Lower lobe of right lung (tissue), 2 donors: ENCODE data around the gene SPTAN1. TPM values are rescaled to one million over a fixed set of nuclear protein-coding genes. Genes with fewer than 3 reads are reported as not detected.
A peak's percentile ranks its signal among the peaks of the same experiment; 100 is the strongest.

Experiments
- ATAC-seq, 2 donors: fragments of 200-7000 bp; cut with Tn5 transposase; one replicate each; pipeline ENCODE4 v1.9.1; 2020 to 2022; ENCODE audit warnings: mild to moderate bottlenecking in 2 of 2, moderate library complexity in 2 of 2
- DNase-seq: peaks from one replicate; pipeline ENCODE4 v3.0.0-alpha.2; 2020
- H3K27ac ChIP-seq: fragments of 200-600 bp; one replicate; pipeline ENCODE4 v1.8.0; 2022
- H3K27me3 ChIP-seq: fragments of 200-600 bp; one replicate; pipeline ENCODE4 v1.8.0; 2022; ENCODE audit warnings: low read depth
- H3K36me3 ChIP-seq: fragments of 200-600 bp; one replicate; pipeline ENCODE4 v1.8.0; 2022; ENCODE audit warnings: mild to moderate bottlenecking
- H3K4me1 ChIP-seq: fragments of 200-600 bp; one replicate; pipeline ENCODE4 v1.8.0; 2022
- H3K4me3 ChIP-seq: fragments of 200-600 bp; one replicate; pipeline ENCODE4 v1.8.0; 2022; ENCODE audit warnings: mild to moderate bottlenecking
- H3K9me3 ChIP-seq: fragments of 200-600 bp; one replicate; pipeline ENCODE4 v1.8.0; 2022
- CTCF ChIP-seq: fragments of 200-600 bp; IDR thresholded peaks from one replicate; pipeline ENCODE4 v1.8.0; 2022; ENCODE audit warnings: antibody characterized with exemption, mild to moderate bottlenecking
- intact Hi-C: fragments of 100-400 bp; cut with DNase I; formaldehyde crosslinking; loops from one replicate; pipeline ENCODE4 v1.11.0; 2022
- total RNA-seq: library from RNA; stranded (reverse); fragmentation: NEBNext Ultra II Directional; extraction: Animal tissue kit (Norgen Biotek cat#: 25700); gene quantifications from one replicate; pipeline ENCODE4 v1.2.1, GENCODE V29; 2021
- donor health status: DM: no; HTN: yes; CAD: no; lungs with severe emphysema.

Gene SPTAN1
- total RNA-seq, 1 donor from 2014 or later: 305 TPM

DNA sequence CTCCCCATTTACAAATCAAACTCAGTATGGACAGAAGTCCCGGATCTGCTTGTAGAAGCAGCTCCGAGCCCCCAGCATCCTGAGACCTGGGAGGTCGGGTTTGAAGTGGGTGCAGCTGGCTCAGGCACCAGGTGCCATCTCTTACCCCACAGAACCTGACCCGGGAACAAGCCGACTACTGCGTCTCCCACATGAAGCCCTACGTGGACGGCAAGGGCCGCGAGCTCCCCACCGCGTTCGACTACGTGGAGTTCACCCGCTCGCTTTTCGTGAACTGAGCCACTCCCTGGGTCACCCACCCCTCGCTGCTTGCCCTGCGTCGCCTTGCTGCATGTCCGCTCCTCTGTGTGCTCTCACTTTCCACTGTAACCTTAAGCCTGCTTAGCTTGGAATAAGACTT lies 80.7 kb downstream of the SPTAN1 start:
- H3K27me3 ChIP-seq: no peaks in the 10 kb centered on the region
- ATAC-seq: no peak
- H3K9me3 ChIP-seq: no peaks in the 10 kb centered on the region
- H3K27ac ChIP-seq: no peak overlapping the region
- no peak for TF ChIP-seq CTCF
- intact Hi-C loops: no loop called here
- peaks cover 40% of the 10 kb centered on the region for H3K4me1 ChIP-seq
- peak; percentile 35 for DNase-seq
- peaks cover 72% of the 10 kb centered on the region for H3K36me3 ChIP-seq
- H3K4me3 ChIP-seq: no peak overlapping the region

- H3K4me3 ChIP-seq: no peak overlapping the region
- no peak for TF ChIP-seq CTCF
- no peak for ATAC-seq
- H3K36me3 ChIP-seq: peaks cover 70% of the 10 kb centered on the region
- intact Hi-C loops: no loop called here
- H3K4me1 ChIP-seq: peaks cover 37% of the 10 kb centered on the region
- H3K9me3 ChIP-seq: no peaks in the 10 kb centered on the region
- H3K27me3 ChIP-seq: no peaks in the 10 kb centered on the region
- DNase-seq: no peak
- H3K27ac ChIP-seq: no peak overlapping the region
Observed at GRCh38 chr9:128633601-128634000, 81.2 kb downstream of the SPTAN1 start.

GRCh38 chr9:128634111-128634510 lies 81.7 kb downstream of the SPTAN1 start:
- ATAC-seq: no peak

DNA sequence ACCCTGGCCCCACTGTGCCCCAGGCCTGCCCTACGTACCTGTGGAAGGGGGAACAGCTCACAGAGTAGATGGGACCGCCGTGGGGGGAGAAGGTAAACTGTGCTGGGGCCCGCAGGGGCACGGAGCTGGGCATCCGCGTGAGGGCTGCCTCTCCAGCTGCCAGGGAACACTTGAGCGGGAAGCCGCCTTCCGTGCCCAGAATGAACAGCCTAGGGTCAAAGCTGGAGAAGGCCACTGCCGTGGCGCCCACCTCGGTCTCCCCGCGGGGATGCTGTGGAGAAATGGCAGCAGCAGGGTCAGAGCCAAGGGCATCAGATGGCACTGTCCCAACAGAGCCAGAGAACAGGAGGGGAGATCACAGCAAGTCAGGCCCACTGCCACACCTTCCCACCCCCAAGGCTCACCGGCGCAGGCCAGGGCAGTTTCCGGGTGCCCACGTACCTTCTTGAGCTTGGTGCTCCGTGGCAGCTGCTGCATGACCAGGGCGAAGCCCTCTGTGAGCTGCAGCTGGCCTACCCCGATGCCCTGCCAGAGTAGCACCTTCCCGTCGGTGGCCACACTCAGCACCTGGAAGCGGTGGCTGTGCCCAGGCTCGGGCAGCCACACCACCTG lies 82.4 kb downstream of the SPTAN1 start:
- peaks cover 34% of the 10 kb centered on the region for H3K4me1 ChIP-seq
- TF ChIP-seq CTCF: no peak
- peaks cover 70% of the 10 kb centered on the region for H3K36me3 ChIP-seq
- H3K4me3 ChIP-seq: peak overlapping the region; percentile 44
- no peaks in the 10 kb centered on the region for H3K9me3 ChIP-seq
- peak overlapping the region; percentile 97 for H3K27ac ChIP-seq
- no peaks in the 10 kb centered on the region for H3K27me3 ChIP-seq
- intact Hi-C loops: no loop called here
- no peak for DNase-seq
- peak; percentile 0 to 2 for ATAC-seq

More at GRCh38 chr9:128634111-128634510, 81.7 kb downstream of the SPTAN1 start:
- DNase-seq: no peak
- Histone ChIP-seq H3K4me1 (peaks cover 34% of the 10 kb centered on the region), H3K27ac (peak overlapping the region; percentile 97), H3K27me3 (no peaks in the 10 kb centered on the region), H3K9me3 (no peaks in the 10 kb centered on the region), H3K4me3 (peak overlapping the region; percentile 44), H3K36me3 (peaks cover 70% of the 10 kb centered on the region)
- intact Hi-C loops: no loop called here
- TF ChIP-seq CTCF: no peak

- peak; percentile 94 for ATAC-seq
- peak; percentile 78 for TF ChIP-seq CTCF
- DNase-seq: peak; percentile 95
- no peaks in the 10 kb centered on the region for H3K9me3 ChIP-seq
- peaks cover 68% of the 10 kb centered on the region for H3K36me3 ChIP-seq
- H3K4me1 ChIP-seq: peaks cover 34% of the 10 kb centered on the region
- peak overlapping the region; percentile 97 for H3K27ac ChIP-seq
- intact Hi-C loops: no loop called here
- no peaks in the 10 kb centered on the region for H3K27me3 ChIP-seq
- H3K4me3 ChIP-seq: peak overlapping the region; percentile 44
Observed at GRCh38 chr9:128635266-128636023, 83.1 kb downstream of the SPTAN1 start.
